HG02798 (cell line): Measurements from ENCODE around the gene SMAP2.

Experiments used
- ATAC-seq: cut with Tn5 transposase; IDR thresholded peaks from one replicate; pipeline ENCODE4 v1.9.1; 2021; ENCODE audit warnings: mild to moderate bottlenecking; ENCODE audit not compliant: unreplicated experiment, poor library complexity

The SMAP2 gene

GRCh38 chr1:40413527-40414252 lies 40.2 kb downstream of the SMAP2 start:
- ATAC-seq = no peak

DNA sequence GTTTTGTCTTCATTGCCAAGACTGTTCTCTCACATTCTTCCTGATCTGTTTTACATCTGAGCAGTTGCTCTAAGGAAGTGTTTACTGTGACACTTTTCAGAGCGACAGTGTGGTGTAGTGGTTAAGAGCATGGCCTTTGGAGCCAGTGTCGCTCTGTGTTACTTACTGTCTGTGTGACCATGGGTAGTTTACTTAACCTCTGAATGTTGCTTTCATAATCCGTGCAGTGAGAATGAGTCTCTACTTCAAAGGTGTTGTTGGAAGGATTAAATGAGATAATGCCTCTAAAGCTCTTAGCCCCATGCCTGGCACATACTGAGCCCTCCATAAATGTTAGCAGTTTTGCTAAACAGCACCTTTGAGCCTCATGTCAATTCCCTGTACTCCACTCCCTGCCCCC lies 40.8 kb downstream of the SMAP2 start:
- no peak for ATAC-seq

DNA sequence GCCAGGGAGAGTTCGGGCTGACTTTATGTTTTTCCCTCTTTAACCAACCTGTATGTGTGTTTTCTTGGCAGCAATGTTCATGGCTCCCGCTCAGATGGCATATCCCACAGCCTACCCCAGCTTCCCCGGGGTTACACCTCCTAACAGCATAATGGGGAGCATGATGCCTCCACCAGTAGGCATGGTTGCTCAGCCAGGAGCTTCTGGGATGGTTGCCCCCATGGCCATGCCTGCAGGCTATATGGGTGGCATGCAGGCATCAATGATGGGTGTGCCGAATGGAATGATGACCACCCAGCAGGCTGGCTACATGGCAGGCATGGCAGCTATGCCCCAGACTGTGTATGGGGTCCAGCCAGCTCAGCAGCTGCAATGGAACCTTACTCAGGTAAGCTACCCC lies 43.2 kb downstream of the SMAP2 start:
- no peak for ATAC-seq

- no peak for ATAC-seq
These were observed 48.2 kb downstream of the SMAP2 start for GRCh38 chr1:40421431-40422384.

- ATAC-seq = no peak
These were observed 49.2 kb downstream of the SMAP2 start for GRCh38 chr1:40422630-40423263.

DNA sequence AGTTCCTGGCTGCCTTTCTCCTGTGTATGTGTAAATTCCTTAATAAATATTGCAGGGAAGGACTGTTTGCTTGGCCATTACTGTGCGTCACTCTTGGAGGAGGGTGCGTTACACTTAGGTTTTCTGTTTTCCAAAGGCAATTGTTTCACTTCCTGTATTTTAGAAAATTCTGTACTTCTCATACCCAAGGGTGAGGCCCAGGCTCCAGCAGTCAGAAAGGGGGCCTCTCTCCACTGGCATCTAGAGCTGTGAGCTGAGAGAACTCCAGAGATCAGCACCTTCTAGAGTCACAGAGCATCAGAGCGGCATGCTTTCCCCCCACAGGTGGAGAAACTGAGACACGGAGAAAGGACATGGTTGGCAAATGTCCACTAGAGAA lies 49.7 kb downstream of the SMAP2 start:
- no peak for ATAC-seq

- ATAC-seq = no peak
These were observed 50.6 kb downstream of the SMAP2 start for GRCh38 chr1:40423951-40424618.

DNA sequence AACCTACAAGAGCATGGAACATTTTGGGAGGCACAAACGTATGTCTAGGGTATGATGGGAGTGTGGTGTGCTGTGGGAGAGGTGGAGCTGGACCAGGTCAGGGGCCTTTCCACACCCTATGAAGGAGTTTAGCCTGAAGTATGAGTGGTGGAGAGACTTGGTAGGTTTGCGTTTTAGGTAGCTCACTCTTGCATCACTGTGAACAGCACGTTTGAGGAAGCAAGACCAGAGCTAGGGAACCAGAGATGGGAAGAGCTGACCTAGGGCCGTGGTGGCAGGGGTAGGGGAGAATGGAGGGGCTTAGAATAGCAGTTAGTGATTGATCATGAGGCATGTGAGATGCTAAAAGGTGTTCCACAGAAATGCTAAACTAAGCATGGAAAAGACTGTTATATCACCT lies 51.7 kb downstream of the SMAP2 start:
- ATAC-seq = no peak

GRCh38 chr1:40431385-40431784 lies 57.9 kb downstream of the SMAP2 start:
- no peak for ATAC-seq

DNA sequence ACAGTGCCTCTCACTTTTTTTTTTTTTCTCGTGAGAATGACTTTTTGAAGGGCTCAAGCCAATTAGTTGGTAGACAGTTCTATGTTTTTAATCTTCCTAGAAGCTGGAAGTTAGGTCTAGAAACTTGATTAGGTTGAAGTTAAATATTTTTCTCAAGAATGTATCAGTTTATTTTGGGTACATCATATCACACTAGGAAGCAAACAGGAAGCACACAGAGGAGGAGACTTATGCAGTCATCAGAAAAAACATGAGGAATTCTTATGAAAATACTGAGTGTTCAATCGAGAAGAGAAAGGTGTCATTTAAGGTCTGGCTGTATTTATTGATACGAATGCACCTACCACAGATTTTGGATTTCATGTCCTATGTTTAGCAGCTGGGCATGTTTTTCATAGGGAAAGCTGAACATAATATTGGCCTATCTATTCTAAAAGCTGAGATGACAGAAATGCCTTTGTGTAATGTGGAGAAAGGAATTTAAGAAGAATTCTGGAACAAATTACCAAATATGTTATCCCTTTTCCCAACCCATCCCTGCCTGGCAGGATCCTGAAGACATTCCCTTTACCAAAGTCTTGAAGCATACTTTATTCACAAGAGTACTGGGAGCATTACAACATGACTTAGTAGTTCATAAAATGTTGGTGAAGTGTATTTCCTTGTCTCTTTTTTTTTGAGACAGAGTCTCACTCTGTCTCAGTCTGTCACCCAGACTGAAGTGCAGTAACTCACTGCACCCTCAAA lies 59.3 kb downstream of the SMAP2 start:
- no peak for ATAC-seq

- ATAC-seq = no peak
These were observed 61.9 kb downstream of the SMAP2 start for GRCh38 chr1:40435471-40435870.

- ATAC-seq = no peak
These were observed 62.3 kb downstream of the SMAP2 start for GRCh38 chr1:40435876-40436275.

- ATAC-seq = no peak
These were observed 65.0 kb downstream of the SMAP2 start for GRCh38 chr1:40438391-40439015.

DNA sequence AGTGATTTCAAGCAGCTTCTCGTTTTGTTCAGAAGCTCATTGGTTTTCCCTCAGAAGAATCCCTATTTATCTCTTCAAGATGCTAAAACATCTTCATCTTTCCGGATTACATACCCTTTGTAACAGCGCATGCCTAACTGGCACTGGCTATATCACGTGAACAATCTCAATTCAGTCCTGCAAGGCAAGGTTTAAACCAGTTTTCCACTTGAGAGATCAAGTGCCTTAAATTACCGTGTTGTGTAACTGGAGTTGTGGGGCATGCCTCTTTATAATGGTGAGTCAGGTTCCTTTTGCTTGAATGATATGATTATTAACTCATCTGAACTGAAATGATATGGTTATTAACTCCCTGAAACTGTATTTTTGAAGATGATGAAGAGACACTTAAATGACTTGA lies 65.7 kb downstream of the SMAP2 start:
- no peak for ATAC-seq

DNA sequence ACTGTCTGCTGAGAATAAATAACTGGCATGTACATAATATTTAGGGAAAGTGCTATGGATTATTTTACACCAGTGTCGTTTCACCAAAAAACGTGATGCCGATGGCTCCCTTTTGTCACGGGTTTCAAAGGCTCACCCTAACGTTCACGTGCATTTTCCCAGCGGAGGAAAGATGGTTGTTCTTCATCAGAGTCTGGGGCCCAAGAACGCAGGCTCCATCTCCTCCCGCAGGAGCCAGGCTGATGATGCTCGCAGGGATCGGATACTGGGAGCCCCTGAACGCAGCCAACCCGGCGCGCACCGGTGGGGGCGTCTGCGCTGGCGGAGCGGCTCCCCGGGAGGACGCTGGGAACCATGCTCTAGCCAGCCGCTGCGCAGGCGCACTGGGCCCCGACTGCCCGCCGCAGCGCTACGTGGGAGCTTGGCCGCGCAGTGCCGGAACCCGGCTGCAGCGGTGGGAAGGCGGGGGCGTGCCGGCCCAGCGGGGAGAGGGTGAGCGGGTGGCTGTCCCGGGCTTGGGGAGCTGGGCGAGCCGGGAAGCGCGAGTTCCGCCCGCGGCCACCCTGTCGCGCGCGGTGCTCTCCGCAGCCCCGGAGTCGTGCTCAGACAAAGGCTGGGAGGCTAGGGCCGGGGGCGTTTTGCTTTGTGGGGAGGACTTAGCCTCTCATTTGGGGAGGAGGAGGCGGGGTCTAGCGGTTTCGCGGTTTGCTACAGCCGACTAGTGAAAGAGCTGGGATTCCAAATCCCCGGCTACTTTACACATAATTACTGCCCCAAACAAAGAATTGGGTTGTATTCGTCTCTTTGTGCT lies 76.4 kb downstream of the SMAP2 start, which contains the start of gene ZFP69B:
ZFP69B (plus strand) TSS at position 793 of the 811 bp plus-strand sequence. CDS start 486 bp downstream, outside the sequence.
- peak; percentile 93 for ATAC-seq

GRCh38 chr1:40450495-40451237 lies 77.1 kb downstream of the SMAP2 start:
- ATAC-seq = peak; percentile 35

- ATAC-seq = no peak
These were observed 77.7 kb downstream of the SMAP2 start for GRCh38 chr1:40451238-40451585.

DNA sequence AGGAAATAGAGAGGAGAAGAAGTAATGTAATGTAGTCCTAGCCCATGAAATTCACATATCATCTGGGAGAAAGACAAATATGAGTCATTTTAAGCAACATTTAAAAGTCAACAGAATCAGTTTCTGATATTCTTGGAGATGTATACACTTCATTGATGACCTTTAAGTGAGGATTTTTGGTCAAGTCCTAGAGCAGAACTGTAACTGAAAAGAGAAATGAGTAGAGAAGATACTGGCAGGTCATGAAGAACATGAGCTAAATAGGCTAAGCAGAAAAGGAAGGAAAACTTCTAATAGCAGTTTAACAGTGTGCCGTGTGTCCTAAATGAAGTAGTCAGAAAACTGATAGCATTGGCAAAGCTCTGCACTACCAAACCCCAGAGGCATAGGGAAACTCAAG lies 81.3 kb downstream of the SMAP2 start:
- ATAC-seq = no peak
